Uterus (tissue), 4 donors: ENCODE results near the gene LAS1L. TPM values are rescaled to one million over a fixed set of nuclear protein-coding genes. Genes with fewer than 3 reads are reported as not detected.

Experiments used
- DNase-seq, 2 donors: peaks; one replicate each; pipeline ENCODE4 v3.0.0-alpha.2; 2019 to 2020
- H3K27ac ChIP-seq, 2 donors: fragments of 200-600 bp; sonication (generic); 1 replicate in 1 of 2; 2 replicates in 1 of 2; pipeline ENCODE4 v1.5.1; 2016 to 2018
- H3K27me3 ChIP-seq, 2 donors: fragments of 200-600 bp; sonication (generic); one replicate each; pipeline ENCODE4 v1.5.1; 2018 to 2019; ENCODE audit warnings: control low read depth in 1 of 2
- H3K36me3 ChIP-seq, 2 donors: fragments of 200-600 bp; sonication (generic); one replicate each; pipeline ENCODE4 v1.5.1; 2019; ENCODE audit warnings: control low read depth in 1 of 2
- H3K4me1 ChIP-seq, 2 donors: fragments of 200-600 bp; sonication (generic); one replicate each; pipeline ENCODE4 v1.5.1; 2018 to 2019; ENCODE audit warnings: control low read depth in 1 of 2
- H3K4me3 ChIP-seq, 2 donors: fragments of 200-600 bp; sonication (generic); 1 replicate in 1 of 2; 2 replicates in 1 of 2; pipeline ENCODE4 v1.5.1; 2018 to 2019; ENCODE audit warnings: mild to moderate bottlenecking in 1 of 2
- H3K9me3 ChIP-seq, 2 donors: fragments of 200-600 bp; sonication (generic); one replicate each; pipeline ENCODE4 v1.5.1; 2019; ENCODE audit warnings: control low read depth in 1 of 2
- POLR2A ChIP-seq, 2 donors: fragments of 450-650 bp; IDR thresholded peaks; one replicate each; pipeline ENCODE4 v1.6.1; 2016; ENCODE audit warnings: antibody characterized with exemption in 2 of 2, mild to moderate bottlenecking in 1 of 2, moderate library complexity in 1 of 2
- intact Hi-C: fragments of 100-400 bp; cut with DNase I; formaldehyde crosslinking; loops from one replicate; pipeline ENCODE4 v1.15.1; 2023; ENCODE audit warnings: low total_unique reads
- total RNA-seq, 4 donors: library from RNA; depleted of rRNA in 3 of 4; stranded (reverse); fragments of >200 nt in 3 of 4; gene quantifications; one replicate each; pipeline versions ENCODE4 v1.1.0 to v1.2.4, GENCODE V29; 2014 to 2023
- TF ChIP-seq, protein P1 (sequence below), 4 experiments: fragments of 200-600 bp in 2 of 4; fragments of 450-650 bp in 2 of 4; sonication (generic) in 2 of 4; IDR thresholded peaks; one replicate each; pipeline ENCODE4 v1.5.1; 2016 to 2019; ENCODE audit warnings: antibody characterized with exemption in 4 of 4, mild to moderate bottlenecking in 2 of 4, moderate library complexity in 1 of 4
- donor health status: DM: yes; HTN: yes; CAD: no.

Gene LAS1L
- total RNA-seq, 4 donors from 2014 or later, result 8.2 to 40.9 (median 17.9) TPM

DNA sequence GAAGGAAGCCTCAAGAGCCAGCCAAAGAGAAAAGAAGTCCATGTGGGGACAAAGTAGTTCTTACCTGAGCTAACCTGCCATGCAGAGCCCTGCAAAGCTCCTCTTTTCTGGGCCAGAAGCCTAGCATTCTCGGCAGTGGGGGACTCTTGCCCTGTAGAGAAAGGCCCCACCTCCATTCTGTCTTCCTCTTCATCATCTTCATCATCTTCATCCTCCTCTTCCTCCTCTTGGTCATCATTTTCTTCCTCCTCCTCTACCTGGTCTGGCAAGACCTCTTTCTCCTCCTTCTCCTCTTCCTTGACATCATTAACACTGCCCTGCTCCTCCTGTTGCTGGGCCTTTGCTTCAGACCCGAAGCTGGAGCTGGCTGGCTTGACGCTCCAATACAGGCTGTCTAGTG is 16.7 kb downstream of the LAS1L start:
- no peak for DNase-seq
- H3K9me3 ChIP-seq, result no peaks in the 10 kb centered on the region
- no peak overlapping the region for H3K4me3 ChIP-seq
- H3K36me3 ChIP-seq, result no peaks in the 10 kb centered on the region
- intact Hi-C loops, result no loop called here
- no peaks in the 10 kb centered on the region for H3K4me1 ChIP-seq
- H3K27me3 ChIP-seq, result no peaks in the 10 kb centered on the region
- H3K27ac ChIP-seq, result no peak overlapping the region
- TF ChIP-seq, protein P1, sequence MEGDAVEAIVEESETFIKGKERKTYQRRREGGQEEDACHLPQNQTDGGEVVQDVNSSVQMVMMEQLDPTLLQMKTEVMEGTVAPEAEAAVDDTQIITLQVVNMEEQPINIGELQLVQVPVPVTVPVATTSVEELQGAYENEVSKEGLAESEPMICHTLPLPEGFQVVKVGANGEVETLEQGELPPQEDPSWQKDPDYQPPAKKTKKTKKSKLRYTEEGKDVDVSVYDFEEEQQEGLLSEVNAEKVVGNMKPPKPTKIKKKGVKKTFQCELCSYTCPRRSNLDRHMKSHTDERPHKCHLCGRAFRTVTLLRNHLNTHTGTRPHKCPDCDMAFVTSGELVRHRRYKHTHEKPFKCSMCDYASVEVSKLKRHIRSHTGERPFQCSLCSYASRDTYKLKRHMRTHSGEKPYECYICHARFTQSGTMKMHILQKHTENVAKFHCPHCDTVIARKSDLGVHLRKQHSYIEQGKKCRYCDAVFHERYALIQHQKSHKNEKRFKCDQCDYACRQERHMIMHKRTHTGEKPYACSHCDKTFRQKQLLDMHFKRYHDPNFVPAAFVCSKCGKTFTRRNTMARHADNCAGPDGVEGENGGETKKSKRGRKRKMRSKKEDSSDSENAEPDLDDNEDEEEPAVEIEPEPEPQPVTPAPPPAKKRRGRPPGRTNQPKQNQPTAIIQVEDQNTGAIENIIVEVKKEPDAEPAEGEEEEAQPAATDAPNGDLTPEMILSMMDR (IDR thresholded peaks at IDR 0.05), result no peak
- no peak for TF ChIP-seq POLR2A (IDR thresholded peaks at IDR 0.05)

DNA sequence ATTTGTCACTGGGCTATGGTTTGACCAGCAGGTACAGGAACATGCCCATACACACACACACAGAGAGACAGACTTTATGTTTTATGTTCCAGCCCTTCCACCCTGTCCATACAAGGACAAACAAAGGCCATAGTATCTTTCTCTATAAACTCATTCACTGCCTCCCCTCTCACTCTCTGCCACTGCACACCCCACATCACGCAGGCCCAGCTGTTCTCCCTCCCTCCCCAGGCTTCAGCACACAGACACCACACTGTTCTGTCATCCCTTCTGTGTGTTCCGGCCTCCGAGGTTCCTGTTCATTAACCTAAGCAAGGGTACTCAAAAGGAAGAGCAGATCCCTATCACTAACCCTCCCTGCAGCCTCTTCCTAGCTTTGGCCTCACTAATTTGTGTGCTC is 17.8 kb downstream of the LAS1L start:
- Histone ChIP-seq H3K36me3 (no peaks in the 10 kb centered on the region), H3K27me3 (no peaks in the 10 kb centered on the region), H3K4me1 (no peaks in the 10 kb centered on the region), H3K4me3 (no peak overlapping the region), H3K27ac (no peak overlapping the region), H3K9me3 (no peaks in the 10 kb centered on the region)
- intact Hi-C loops, result no loop called here
- no peak for DNase-seq
- TF ChIP-seq POLR2A (IDR thresholded peaks at IDR 0.05), result no peak
- TF ChIP-seq, protein P1 (IDR thresholded peaks at IDR 0.05), result no peak

DNA sequence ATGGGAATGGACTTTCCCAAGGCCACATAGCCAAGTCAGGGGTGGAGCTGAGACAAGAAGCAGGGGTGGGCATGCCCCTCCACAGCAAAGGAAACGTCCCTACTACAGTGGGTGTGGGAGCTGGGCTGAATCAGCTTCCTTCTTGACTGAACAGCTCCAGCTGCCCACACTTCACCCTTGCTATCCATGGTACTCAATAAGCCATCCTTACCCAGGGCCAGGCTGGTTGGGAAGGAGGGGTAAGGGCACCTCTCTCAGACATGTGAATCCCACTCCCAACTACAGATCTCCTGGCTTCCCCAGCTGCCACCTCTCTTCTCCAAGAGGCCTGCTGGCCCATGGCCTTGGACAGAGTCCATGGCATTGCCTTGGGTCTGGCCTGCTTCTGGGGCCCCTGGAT is 21.0 kb downstream of the LAS1L start:
- Histone ChIP-seq H3K27me3 (no peaks in the 10 kb centered on the region), H3K4me3 (no peak overlapping the region), H3K36me3 (no peaks in the 10 kb centered on the region), H3K27ac (no peak overlapping the region), H3K4me1 (no peaks in the 10 kb centered on the region), H3K9me3 (no peaks in the 10 kb centered on the region)
- TF ChIP-seq, protein P1 (IDR thresholded peaks at IDR 0.05), result no peak
- TF ChIP-seq POLR2A (IDR thresholded peaks at IDR 0.05), result no peak
- no peak for DNase-seq
- intact Hi-C loops, result no loop called here

DNA sequence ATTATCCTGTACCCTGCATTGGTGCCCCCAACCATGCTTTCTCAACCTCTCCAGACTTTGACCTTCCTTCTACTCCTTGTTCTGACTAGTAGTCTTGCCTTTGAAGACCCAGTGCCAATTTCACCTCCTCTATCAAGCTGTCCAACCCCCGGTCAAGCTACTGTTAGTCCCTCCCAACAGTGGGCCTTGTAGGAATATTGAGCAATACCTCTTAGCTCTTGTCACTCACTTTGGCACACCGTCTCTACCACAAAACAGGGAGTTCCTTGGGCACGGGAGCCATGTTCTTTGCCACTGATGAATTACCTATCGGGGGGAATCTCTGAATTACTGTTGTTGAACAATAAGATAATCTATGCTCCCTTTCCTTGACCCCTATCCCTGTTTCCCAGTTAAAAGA is 25.2 kb downstream of the LAS1L start:
- Histone ChIP-seq H3K36me3 (no peaks in the 10 kb centered on the region), H3K4me1 (no peaks in the 10 kb centered on the region), H3K27me3 (no peaks in the 10 kb centered on the region), H3K27ac (no peak overlapping the region), H3K4me3 (no peak overlapping the region), H3K9me3 (no peaks in the 10 kb centered on the region)
- intact Hi-C loops, result no loop called here
- DNase-seq, result no peak
- TF ChIP-seq POLR2A (IDR thresholded peaks at IDR 0.05), result no peak
- TF ChIP-seq, protein P1 (IDR thresholded peaks at IDR 0.05), result no peak

DNA sequence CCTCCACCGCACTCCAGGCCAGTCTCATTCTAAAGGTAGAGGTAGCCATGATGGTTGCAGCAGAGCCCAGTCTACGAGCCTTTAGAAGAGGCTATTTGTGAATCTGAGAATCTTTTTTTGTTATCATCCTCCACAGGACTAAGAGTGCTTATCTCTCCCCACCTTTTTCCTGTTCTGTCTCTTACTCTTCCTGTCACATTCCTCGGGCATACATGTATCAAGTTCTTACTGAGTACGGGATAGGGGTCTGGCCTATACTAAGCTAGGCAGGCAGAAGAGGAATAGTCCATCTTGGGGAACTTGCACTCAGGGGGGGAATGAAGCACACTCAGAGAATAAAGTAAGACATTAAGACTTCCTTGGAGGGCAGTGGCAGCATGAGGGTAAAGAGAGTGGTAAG is 25.7 kb downstream of the LAS1L start:
- H3K27me3 ChIP-seq, result no peaks in the 10 kb centered on the region
- H3K9me3 ChIP-seq, result no peaks in the 10 kb centered on the region
- TF ChIP-seq POLR2A (IDR thresholded peaks at IDR 0.05), result no peak
- TF ChIP-seq, protein P1 (IDR thresholded peaks at IDR 0.05), result no peak
- H3K4me3 ChIP-seq, result no peak overlapping the region
- no peak overlapping the region for H3K27ac ChIP-seq
- H3K36me3 ChIP-seq, result no peaks in the 10 kb centered on the region
- H3K4me1 ChIP-seq, result no peaks in the 10 kb centered on the region
- intact Hi-C loops, result no loop called here
- DNase-seq, result no peak
